Activated T-cell treated with anti-CD3 and anti-CD28 coated beads for 4 hours (primary cell): ENCODE results near the gene AGXT2.
"Not testable (repeated sequence)": the region's sequence is repeated elsewhere in the genome, so short reads cannot be mapped to it uniquely, and the experiment has no call there.

Experiments
- DNase-seq: peaks from one replicate; pipeline ENCODE4 v3.0.0-alpha.2; 2020

AGXT2 gene

DNA sequence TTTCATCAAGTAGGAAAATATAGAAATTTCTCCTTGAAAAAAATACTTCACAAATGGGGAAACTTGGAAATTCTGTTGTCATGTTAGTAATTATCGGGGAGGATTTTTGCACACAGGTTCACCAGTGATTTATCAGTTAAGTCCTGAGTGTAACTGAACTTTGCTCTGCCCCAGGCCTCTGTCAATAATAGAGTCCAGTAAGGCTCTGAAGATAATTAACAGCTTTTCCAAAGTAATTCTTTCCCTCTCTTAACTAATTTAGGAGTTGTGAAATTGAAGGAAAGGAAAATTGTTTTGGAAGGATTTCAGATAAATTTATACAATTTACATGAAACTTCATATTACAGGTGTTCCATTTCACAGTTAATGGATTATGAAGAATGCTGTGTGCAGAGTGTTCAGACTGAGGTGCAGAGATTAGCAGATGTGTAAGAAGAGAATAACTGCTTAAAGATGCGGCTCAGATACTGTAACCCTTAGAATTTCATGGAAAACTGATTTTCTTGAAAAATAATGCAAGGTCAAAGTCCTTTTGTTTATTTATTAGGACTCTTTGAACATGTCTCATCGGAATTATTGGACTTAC, 2.9 kb upstream of the AGXT2 start:
- no peak for DNase-seq

DNA sequence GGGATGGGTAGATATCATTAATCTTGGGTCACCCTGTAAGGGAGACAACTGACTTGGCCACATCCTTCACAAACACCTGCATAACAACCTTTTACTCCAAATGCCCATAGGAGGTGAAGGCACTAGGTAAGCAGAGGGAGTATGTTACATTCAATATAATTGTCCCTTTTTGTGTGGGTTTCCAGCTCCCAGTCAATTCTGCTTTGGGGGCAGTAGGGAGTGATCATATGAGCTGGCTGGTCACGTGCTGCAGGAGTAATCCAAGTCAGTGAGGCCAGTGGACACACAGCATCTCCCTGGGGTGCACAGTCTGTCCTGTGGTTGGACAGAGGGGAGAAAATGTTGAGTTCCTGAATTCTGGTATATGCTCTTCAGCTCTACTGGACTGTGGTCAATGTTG, 1.2 kb upstream of the AGXT2 start:
- DNase-seq: no peak

DNA sequence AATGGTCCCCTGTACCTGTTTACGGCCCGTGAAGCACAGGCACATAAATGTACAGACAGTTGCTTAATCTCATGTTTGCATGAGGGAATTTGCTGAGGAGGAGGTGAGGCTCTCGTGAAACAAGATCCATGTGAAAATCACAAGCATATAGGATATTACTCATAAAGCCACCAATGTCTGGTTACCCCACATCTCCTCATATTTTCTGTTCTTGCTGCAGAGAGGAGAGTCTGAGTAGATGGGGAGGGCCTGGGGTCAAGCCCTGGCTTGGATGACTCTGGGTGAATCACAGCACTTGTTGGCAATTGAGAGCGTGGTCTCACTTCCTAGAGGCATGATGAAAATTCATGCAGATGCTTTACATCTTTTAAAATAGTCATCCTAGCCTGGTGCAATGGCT, 975 bp downstream of the AGXT2 start:
- DNase-seq: no peak

DNA sequence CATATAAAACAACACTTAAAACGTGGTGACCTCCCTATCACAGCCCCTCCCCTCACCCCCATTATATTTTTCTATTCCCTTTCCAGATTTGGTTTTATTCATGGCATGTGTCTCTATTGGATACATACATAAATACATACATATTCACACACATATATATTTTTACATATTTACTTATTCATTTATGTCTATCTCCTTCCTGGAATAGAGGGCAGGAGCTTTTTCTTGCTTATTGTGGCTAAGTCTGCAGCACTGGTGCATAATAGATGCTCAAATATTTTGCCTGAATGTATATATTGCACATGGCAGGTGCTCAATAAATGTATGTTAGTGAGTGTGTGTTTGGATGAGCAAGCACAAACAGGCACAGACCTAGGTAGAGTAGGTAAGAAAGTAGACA, 2.5 kb downstream of the AGXT2 start:
- no peak for DNase-seq

DNA sequence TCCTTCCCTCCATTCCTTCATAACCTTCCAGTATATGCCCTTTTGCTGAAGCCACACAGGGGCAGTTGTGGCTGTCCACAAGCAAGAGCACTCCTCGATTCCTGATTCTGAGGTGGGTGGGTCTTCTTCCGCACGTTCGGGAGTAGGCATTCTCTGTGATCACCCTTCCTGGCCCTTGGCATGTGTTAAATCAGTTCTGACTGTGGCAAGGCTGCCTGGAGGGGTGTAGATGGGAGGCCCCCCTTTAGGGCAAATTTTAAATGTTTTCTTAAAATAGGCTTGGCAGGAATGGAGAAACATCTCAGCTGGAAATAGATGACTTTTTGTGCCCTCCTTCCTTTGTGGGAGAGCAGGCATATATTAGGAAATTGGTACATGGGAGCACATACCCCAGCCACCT, 3.1 kb downstream of the AGXT2 start:
- DNase-seq: no peak

DNA sequence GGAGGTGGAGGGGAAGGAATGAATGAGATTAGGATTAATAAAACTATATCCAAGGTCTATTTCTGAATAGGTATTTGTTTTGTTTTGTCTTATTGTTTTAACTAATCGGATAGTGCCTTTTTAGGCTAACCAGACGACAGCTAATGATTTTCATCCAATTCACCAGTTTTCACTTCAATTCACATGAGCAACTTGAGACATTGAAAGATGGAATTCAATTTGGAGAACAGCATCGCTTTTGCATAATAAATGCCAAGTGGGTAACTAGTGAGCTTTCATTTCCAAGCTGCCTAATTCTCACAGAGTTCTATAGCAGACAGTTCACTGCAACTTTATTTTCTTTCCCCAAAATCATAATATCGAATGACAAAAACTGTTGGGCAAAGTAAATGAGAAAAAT, 5.0 kb downstream of the AGXT2 start:
- no peak for DNase-seq

DNA sequence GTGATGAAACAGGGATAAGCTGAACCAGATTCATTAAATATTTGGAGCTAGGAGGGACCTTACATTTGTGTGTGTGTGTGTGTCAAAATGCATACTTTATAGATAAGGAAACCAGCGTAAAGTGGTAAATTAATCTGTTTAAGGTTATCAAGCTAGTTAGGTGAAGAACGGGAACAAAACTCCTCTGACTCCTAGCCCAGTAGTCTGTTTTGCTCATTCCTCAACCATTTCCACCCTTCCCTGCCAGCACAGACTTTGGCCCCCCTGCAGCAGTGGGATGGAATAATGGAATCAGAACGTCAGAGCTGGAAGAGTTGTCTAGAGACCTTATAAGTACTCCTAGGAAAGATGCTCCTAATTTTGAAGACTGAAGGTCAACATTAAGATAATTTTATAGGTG, 6.5 kb downstream of the AGXT2 start:
- DNase-seq: no peak

DNA sequence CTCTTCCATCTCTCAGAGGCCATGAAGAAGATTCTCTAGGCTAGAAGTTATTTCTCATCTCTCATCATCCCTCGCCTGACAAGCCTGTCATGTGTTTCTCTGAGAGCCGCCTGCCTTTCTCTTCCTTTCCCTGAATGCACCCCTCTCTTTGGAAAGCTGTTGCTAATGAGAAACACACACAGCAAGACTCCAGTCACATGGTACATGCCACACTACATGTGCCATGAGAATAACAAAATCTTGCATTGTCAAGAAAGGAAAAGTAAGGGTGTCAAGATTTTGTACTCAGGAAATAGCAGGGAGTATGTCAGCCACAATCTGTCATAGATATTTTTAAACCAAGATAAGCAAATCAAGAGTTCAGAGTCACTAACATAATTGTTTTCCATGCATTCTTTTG, 8.9 kb downstream of the AGXT2 start:
- DNase-seq: no peak

DNA sequence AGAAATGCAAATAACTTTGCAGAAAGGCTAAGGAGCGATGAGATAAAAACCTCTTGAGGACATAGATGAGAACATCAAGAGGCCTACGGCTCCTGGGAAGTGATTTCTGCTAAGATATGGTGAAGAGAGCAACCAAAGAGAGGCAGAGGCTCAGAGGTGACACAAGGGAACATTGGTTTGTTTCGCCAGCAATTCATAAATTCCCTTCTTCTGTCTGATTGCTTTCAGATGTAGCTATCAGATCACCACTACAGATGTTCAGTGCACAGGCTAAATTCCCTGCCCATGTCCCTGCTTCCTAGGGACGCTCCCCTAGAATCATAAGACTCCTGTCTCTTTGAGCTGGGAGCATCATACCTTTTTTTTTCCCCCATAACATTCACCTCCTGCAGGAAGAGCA, 11.2 kb downstream of the AGXT2 start:
- DNase-seq: no peak

DNA sequence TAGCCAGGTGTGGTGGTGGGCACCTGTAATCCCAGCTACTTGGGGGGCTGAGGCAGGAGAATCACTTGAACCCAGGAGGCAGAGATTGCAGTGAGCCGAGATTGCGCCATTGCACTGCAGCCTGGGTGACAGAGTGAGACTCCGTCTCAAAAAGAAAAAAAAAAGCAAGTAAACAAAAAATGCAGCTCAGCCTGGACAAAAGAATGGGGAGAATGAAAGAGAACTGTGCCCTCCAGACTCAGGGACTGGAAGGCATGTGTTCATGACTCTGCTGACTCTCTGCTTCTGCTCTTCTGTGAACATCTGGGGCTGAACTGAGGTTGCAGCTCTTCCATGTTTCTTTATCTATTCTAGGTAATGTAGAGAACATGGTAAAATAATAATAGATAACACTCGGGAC, 11.8 kb downstream of the AGXT2 start:
- DNase-seq: not testable (repeated sequence)

DNA sequence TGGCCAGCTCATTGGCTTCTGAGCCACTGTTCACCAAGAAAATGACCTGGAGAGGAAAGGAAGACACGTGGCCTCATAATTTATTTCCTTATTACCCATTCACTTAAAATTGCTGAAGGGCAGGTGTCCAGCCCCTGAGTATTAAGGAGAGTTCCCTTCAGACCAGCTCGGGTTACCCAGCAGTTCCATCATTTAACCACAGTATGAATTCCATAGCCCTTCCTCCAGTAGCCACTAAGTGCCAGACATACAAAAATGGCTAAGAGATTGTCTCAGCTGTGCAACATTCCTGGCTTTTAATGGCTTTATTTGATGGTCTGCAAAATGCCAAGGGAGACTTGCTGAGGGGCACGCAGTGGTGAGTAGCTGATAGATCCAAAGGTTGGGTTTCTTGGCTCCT, 12.5 kb downstream of the AGXT2 start:
- DNase-seq: no peak

DNA sequence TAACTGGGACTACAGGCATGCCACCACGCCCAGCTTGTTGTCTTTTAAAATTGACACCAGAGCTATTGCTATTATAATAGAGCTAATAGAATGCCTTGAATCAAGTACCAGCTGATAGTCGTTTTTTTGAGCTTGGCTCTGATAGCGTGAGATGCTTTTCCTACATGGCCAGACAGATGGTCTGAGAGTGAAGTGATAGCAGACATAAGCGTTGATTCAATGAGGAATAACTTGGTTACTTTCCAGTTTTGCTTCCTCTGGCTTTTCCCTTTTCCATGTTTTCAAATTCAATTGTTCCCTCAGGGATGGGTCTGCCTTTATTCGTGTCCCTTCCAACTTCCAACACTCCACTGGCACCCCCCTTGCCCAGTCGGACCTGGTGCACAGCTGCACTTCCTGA, 15.4 kb downstream of the AGXT2 start:
- DNase-seq: no peak

DNA sequence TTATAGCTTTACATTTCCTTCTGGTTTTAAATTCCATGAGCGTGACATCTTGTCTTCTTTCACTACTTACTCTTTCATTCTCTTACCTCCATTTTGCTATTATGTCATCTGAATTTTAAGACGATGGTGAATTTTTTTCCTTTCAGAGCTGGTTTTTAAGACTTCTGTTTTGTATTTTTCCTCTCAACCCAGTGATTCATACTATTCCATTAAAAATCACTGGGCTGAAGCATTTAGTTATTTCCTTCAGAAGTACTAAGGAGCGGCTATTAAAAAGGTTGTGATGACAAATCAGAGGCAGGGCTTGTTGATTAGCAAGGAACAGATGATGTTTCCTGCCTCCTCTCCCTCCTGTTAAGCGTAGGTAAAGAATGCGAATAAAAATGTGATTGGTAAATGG, 16.5 kb downstream of the AGXT2 start:
- DNase-seq: no peak

DNA sequence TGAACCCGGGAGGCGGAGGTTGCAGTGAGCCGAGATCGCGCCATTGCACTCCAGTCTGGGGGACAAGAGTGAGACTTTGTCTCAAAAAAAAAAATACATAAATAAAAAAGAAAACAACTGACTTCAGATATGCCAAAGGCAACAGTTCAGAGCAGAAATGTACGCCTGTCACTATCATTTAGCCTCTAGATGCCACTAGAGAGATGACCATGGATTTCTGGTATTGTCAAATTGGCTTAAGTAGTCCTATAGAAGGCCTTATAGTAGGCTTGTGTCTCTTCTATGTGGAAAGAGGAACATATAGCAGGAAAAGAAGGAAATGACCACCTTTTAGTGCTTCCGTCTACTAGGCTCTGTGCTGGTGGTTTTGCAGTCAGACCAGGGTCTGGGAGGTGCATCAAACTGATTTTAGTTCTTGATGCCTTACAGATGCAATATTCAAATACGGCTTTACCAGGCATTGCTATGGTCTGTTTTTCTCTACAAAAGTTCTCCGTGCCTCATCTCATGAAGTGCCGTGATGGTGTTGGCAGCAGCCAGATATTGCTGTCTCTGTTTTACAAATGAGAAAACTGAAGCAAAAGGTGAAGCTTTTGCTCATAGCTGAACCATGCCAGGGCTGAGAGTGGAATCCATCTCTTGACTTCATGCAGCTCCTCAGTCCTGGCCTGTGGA, 17.2 kb downstream of the AGXT2 start:
- no peak for DNase-seq

DNA sequence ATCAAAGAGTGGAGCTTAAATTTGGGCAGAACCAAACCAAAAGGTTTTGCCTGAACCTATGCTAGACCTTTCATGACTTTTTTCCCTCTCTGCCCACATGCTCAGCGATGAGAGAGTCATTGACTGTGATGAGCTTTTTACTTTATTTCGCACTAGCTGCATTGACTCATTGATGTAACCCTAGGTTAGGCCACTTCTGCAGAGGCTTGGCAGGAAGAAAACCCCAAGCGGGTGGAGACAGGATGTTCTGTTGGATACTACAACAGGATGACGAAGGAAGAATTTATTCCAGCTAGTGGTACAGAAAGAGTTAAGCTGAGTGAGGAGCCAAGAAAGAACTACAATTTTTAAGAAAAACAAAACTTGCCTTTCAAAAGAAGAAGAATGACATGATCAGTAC, 18.4 kb downstream of the AGXT2 start:
- no peak for DNase-seq

DNA sequence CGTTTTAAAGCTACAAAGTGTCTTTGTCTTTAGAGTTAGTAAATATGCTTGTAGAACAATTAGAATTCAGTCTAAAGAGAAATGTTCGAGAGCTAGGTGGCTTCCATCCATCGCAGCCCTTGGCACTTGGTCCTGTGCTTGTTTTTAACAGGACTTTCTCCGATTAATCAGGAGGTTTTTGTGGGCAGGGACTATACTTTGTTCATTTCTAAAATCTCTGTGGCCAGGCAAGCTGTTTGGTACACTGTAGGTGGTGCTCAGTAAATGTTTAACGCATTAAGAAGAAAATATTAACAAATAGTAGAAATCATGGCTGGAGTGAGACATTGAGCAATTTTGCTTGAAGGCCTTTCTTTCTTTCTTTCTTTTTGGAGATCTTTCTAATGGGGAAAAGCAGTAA, 20.8 kb downstream of the AGXT2 start:
- DNase-seq: no peak

DNA sequence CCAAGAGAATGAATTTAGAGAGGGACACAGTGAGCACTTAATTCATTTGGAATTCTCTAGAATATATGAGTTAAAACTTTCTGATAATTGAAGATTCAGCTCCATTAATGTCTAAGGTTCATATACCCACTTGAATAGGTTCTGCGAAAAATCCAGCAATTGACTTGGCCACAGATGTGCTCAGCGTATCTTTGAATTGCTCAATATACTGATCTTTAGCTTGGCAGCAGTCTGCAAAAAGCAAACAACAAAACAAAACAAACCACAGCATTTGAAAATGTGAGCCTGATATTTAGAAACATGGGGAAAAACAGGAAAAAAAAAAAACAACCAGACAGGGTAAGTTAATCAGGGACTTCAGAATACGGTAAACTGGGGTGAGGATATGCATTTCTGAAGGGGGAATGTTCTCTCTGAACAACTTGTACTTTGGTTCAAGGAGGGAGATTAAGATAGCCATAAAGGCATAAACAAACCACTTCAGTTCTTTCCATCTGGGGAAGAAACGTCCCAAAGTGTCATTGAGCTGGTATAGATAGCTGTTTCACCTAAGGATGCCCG, 21.4 kb downstream of the AGXT2 start:
- DNase-seq: no peak

DNA sequence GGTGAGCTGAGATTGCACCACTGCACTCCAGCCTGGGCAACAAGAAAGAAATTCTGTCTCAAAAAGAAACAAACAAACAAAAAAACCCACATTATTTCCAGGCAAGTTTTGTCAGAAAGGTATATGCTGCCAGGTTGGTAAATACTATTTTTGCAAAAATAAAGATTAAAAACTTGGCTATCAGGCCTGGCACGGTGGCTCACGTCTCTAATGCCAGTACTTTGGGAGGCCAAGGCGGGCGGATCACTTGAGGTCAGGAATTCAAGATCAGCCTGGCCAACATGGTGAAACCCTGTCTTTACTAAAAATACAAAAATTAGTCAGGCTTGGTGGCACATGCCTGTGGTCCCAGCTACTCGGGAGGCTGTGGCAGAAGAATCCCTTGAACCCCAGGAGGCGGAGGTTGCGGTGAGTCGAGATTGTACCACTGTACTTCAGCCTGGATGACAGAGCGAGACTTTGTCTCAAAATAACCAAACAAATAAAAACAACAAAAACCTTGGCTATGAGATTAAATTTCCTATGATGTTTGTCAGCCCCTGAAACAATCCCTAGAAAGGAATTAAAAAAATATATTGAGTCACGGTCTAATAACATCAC, 22.7 kb downstream of the AGXT2 start:
- DNase-seq: no peak

DNA sequence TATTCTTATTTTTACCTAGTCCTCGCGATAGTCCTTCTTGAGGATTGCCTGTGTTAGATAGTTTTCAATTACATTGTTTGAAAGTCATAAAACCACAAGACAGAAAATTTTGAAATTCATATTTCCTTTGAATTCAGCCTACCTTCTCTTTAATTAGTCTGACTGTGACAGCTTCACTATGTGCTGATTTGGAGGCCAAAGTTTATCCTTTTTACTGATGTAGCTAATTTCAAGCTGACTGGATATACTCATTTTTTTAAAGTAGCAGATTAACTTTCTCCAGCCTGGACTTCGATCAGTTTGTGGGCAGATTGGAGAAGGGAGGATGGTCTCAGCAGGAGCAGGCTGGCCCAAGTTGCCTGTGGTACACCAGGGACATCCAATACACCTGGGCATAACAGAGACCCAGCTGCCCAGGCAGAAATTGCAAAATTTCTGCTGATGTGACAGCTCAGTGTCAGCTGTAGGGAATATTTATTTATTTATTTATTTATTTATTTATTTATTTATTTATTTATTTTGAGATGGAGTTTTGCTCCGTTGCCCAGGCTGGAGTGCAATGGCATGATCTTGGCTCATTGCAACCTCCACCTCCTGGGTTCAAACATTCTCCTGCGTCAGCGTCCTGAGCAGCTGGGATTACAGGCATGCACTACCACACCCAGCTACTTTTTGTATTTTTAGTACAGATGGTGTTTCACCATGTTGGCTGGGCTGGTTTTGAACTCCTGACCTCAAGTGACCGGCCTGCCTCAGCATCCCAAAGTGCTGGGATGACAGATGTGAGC, 24.2 kb downstream of the AGXT2 start:
- no peak for DNase-seq

DNA sequence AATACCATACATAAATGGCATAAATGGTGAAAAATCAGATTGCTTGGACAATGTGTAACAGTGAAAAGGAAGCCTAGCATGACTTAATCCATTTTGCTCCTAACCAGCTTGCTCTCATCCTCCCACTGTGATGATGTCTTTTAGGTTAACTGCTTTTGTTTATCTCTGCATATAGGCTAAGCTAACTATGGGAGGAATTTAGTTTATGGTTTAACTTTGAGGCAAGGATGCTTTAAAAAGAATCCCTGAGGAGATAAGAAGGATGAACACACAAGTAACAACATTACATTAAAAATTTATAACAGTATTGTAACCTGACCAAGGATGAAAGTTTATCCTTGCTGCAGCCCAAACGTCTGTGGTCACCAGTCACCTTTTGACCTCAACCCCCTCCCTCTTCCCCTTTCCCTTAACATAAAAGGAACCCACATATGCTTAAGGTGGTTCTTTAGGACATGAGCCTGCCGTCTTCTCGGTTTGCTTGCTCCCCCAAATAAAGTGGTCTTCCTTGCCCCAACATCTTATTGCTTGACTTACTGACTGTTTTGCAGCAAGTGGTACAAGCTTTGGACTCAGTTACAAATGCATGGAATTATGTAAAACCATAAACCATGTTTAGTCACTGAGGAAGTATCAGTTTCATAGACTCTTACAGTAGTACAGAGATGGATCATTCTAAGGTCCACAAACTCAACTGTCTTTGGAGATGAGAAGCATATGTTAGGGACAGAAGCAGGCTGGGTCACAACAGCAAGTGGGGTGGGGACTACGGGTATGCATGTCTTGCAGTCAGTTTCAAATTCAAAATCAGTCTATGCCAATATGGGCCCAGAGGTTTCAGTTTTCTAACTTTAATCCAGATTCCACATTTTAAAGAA, 31.3 kb downstream of the AGXT2 start:
- no peak for DNase-seq

DNA sequence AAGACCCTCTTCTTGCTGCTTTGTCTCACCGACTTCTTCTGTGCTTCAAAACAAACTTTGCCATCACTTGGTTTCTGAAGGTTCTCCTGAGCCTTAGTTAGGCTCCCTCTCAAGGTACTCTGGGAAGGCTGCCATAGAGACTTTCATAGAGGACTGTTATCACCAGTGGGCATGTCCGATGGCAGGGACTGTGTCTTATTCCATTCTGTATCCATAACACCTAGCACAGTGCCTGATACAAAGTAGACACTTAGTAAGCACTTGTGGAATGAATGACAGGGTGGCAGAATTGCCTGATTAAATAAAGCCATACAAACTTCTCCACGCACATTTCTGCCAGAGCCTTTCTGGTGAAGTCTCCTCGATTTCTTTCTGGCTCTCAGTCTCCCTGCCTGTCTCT, 32.7 kb downstream of the AGXT2 start:
- DNase-seq: no peak

DNA sequence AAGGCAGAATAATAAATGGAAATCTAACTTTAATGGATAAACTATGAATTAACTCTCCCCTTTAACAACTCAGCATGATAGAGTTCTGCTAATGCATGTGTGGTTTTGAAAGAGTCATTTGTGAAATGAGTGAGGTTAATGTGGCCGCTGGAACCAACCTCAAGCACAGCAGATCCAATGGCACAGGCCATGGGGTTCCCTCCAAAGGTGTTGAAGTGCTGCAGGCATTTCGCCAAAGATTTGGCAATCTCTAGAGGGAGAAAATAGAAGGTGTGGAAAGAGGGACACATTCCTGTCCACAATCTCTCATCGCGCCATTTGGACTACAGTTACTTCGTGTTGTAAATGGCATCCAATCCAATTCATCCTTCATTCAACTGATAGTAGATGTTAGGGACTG, 35.0 kb downstream of the AGXT2 start:
- DNase-seq: no peak

DNA sequence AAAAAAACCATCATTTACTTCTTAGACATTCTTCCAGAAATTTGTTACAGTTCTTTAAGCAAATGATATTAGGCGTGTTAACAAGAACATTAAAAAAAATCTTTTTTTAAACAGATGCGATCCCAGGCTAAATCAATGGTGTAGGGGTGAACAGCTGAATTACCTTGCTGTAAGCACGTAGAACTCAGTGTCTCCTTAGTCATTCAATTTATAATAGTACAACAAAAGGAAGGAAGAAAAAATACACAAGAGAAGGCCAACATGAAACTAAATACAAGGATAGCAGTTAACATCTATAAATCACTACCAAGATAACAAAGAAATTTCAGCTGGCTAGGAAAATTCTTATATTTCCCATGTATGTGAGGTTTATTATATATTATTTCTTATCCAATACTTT, 35.4 kb downstream of the AGXT2 start:
- no peak for DNase-seq
